Parathyroid adenoma (tissue), 2 donors: Measurements from ENCODE around the gene ZCCHC17.

Experiments used
- H2AFZ ChIP-seq: fragments of 300-600 bp; sonication (generic); one replicate; pipeline ENCODE4 v1.7.0; 2017; ENCODE audit warnings: antibody characterized with exemption, mild to moderate bottlenecking
- H3K27ac ChIP-seq: fragments of 300-600 bp; sonication (generic); one replicate; pipeline ENCODE4 v1.7.0; 2017
- H3K27me3 ChIP-seq: fragments of 300-600 bp; sonication (generic); one replicate; pipeline ENCODE4 v1.7.0; 2017; ENCODE audit warnings: low read length; ENCODE audit not compliant: control insufficient read depth, insufficient read depth
- H3K36me3 ChIP-seq: fragments of 300-600 bp; sonication (generic); one replicate; pipeline ENCODE4 v1.7.0; 2017; ENCODE audit warnings: low read length; ENCODE audit not compliant: control insufficient read depth, insufficient read depth
- H3K4me1 ChIP-seq: fragments of 300-600 bp; sonication (generic); one replicate; pipeline ENCODE4 v1.7.0; 2017; ENCODE audit warnings: control low read depth
- H3K4me2 ChIP-seq: fragments of 300-600 bp; sonication (generic); one replicate; pipeline ENCODE4 v1.7.0; 2017; ENCODE audit warnings: low read length
- H3K4me3 ChIP-seq: fragments of 300-600 bp; sonication (generic); one replicate; pipeline ENCODE4 v1.7.0; 2017; ENCODE audit warnings: low read depth, low read length
- H3K79me2 ChIP-seq: fragments of 300-600 bp; sonication (generic); one replicate; pipeline ENCODE4 v1.7.0; 2017; ENCODE audit warnings: control low read depth
- H3K9ac ChIP-seq: fragments of 300-600 bp; sonication (generic); one replicate; pipeline ENCODE4 v1.7.0; 2017; ENCODE audit warnings: mild to moderate bottlenecking
- H3K9me3 ChIP-seq: fragments of 300-600 bp; sonication (generic); one replicate; pipeline ENCODE4 v1.7.0; 2017; ENCODE audit warnings: low read length; ENCODE audit not compliant: control insufficient read depth
- CTCF ChIP-seq: fragments of 300-600 bp; sonication (generic); IDR thresholded peaks from one replicate; pipeline ENCODE4 v1.7.0; 2017; ENCODE audit warnings: antibody characterized with exemption, mild to moderate bottlenecking
- donor health status: primary hyperparathyroidism.

The ZCCHC17 gene

GRCh38 chr1:31370021-31370420, 73.2 kb downstream of the ZCCHC17 start:
- Histone ChIP-seq H3K36me3 (no peaks in the 10 kb centered on the region), H3K9ac (no peak overlapping the region), H3K79me2 (no peaks in the 10 kb centered on the region), H3K9me3 (no peaks in the 10 kb centered on the region), H2AFZ (no peak overlapping the region), H3K4me1 (peaks cover 4% of the 10 kb centered on the region), H3K27ac (no peak overlapping the region), H3K27me3 (no peaks in the 10 kb centered on the region), H3K4me2 (no peak overlapping the region), H3K4me3 (no peak overlapping the region)
- no peak for TF ChIP-seq CTCF

- TF ChIP-seq CTCF, result no peak
- Histone ChIP-seq H3K4me1 (peaks cover 4% of the 10 kb centered on the region), H2AFZ (no peak overlapping the region), H3K9me3 (no peaks in the 10 kb centered on the region), H3K4me2 (no peak overlapping the region), H3K9ac (no peak overlapping the region), H3K79me2 (no peaks in the 10 kb centered on the region), H3K27ac (no peak overlapping the region), H3K27me3 (no peaks in the 10 kb centered on the region), H3K36me3 (no peaks in the 10 kb centered on the region), H3K4me3 (no peak overlapping the region)
Observed at GRCh38 chr1:31370565-31370964, 73.7 kb downstream of the ZCCHC17 start.

- H3K4me3 ChIP-seq, result no peak overlapping the region
- H3K27ac ChIP-seq, result no peak overlapping the region
- TF ChIP-seq CTCF, result no peak
- no peaks in the 10 kb centered on the region for H3K9me3 ChIP-seq
- no peak overlapping the region for H3K4me2 ChIP-seq
- H2AFZ ChIP-seq, result no peak overlapping the region
- H3K36me3 ChIP-seq, result no peaks in the 10 kb centered on the region
- H3K27me3 ChIP-seq, result no peaks in the 10 kb centered on the region
- H3K79me2 ChIP-seq, result no peaks in the 10 kb centered on the region
- H3K4me1 ChIP-seq, result peaks cover 4% of the 10 kb centered on the region
- H3K9ac ChIP-seq, result no peak overlapping the region
Observed at GRCh38 chr1:31371121-31371959, 74.5 kb downstream of the ZCCHC17 start.

GRCh38 chr1:31372051-31372450, 75.2 kb downstream of the ZCCHC17 start:
- Histone ChIP-seq H3K27me3 (no peaks in the 10 kb centered on the region), H3K36me3 (no peaks in the 10 kb centered on the region), H3K4me2 (no peak overlapping the region), H3K9ac (no peak overlapping the region), H3K4me1 (peaks cover 4% of the 10 kb centered on the region), H2AFZ (no peak overlapping the region), H3K4me3 (no peak overlapping the region), H3K27ac (no peak overlapping the region), H3K79me2 (no peaks in the 10 kb centered on the region), H3K9me3 (no peaks in the 10 kb centered on the region)
- no peak for TF ChIP-seq CTCF

- peak overlapping the region; percentile 90 for H2AFZ ChIP-seq
- no peak overlapping the region for H3K27ac ChIP-seq
- peaks cover 4% of the 10 kb centered on the region for H3K4me1 ChIP-seq
- no peaks in the 10 kb centered on the region for H3K79me2 ChIP-seq
- no peak overlapping the region for H3K4me2 ChIP-seq
- H3K9me3 ChIP-seq, result no peaks in the 10 kb centered on the region
- no peaks in the 10 kb centered on the region for H3K27me3 ChIP-seq
- H3K36me3 ChIP-seq, result no peaks in the 10 kb centered on the region
- no peak overlapping the region for H3K4me3 ChIP-seq
- no peak for TF ChIP-seq CTCF
- H3K9ac ChIP-seq, result no peak overlapping the region
Observed at GRCh38 chr1:31372751-31373055, 75.9 kb downstream of the ZCCHC17 start.
